ENCODE measurements around the gene GPR176. TPM values are rescaled to one million over a fixed set of nuclear protein-coding genes. Genes with fewer than 3 reads are reported as not detected.

The GPR176 gene
- total RNA-seq, 1 donor from 2014 or later: 5.4 TPM

DNA sequence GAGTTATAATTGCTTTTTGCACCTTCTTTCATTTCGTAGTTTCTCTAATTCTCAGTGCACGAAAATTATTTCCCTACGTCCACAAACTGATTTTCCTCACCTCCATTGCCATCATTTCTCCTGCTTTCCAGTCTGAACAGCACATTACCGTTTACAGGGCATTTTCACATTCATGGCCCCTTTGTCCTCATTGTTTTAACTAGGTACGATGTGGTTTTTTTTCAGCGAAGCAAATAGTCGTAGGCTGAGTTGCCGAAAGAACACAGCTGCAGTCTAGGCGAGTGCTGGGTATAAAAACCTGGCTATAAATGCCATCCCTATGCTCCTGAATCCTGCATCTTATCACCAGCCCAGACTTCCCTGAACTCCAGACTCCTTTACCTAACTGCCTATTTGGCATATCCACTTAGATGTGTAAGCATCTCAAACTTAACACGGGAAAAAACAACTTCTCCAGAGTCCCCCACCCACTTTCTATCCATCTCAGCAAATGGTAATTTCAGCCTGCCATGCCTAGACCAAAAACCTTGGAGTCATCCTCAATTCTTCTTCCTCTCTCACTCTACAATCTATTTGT, 136.7 kb downstream of the GPR176 start:
- DNase-seq (ENCODE audit: low spot score): no peak

DNA sequence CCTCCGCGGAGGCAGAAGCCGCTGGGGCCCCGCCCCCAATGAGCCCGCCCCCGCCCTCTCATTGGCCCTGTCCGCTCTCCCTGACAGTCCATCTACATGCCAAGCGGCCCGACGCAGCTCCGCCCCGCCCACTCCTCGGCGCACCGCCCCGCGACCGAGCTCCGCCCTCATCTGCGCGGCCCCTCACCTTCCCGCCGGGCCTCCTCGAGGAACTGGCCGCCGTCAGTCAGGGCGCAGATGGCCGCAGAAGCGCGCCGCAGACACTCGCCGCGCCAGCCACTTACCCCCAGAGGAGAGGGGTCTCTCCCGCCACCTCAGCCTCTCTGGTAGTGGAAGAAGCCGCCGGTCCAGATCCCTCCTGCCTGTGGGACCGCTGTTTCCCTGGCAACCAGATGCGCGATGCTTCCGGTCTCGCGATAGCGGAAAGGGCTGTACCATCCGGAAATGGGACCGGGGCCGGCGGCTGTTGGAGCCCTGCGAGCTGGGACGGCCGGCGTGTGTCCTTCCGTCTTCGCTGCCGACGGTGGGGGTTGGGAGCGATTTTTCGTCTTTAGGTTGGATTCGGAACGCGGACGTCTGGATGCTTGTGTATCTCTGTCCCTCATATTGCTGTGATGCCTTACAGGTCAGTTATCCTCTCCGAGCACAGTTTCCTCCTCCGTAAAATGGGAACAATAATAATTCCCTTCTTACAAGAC, 137.5 kb downstream of the GPR176 start, which contains the start of gene FSIP1:
FSIP1 (minus strand) TSS at position 401 of the 698 bp plus-strand sequence. CDS start 6,317 bp downstream, outside the sequence.
- peak; percentile 97 for DNase-seq (ENCODE audit: low spot score)

- DNase-seq (ENCODE audit: low spot score): no peak
Measured at GRCh38 chr15:39781967-39782302, 138.1 kb downstream of the GPR176 start.

- DNase-seq (ENCODE audit: low spot score): no peak
Measured at GRCh38 chr15:39781147-39781966, 138.7 kb downstream of the GPR176 start.

- DNase-seq (ENCODE audit: low spot score): no peak
Measured at GRCh38 chr15:39778021-39778420, 142.0 kb downstream of the GPR176 start.

DNA sequence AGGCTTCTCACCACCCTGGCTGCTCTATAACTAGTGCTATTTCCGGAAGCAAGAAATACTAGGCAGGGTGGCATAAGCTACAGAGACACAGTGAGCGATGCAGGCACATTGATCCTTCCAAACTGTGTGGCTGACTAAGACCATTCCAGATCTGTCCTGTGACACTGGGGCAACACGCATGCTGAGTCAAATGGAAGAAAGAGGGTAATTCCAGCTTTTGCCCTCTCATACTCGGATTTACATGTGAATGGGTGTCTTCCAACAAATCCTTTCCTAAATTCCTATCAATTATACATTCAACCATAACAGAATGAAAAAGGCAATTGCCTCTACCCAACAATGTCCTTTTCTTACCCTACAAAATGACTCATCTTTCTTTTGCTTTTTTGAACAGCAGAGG, 142.6 kb downstream of the GPR176 start:
- no peak for DNase-seq (ENCODE audit: low spot score)

- no peak for DNase-seq (ENCODE audit: low spot score)
Measured at GRCh38 chr15:39776068-39776467, 144.0 kb downstream of the GPR176 start.

GRCh38 chr15:39774688-39775267, 145.3 kb downstream of the GPR176 start:
- no peak for DNase-seq (ENCODE audit: low spot score)

GRCh38 chr15:39770748-39771689, 149.0 kb downstream of the GPR176 start:
- no peak for DNase-seq (ENCODE audit: low spot score)

DNA sequence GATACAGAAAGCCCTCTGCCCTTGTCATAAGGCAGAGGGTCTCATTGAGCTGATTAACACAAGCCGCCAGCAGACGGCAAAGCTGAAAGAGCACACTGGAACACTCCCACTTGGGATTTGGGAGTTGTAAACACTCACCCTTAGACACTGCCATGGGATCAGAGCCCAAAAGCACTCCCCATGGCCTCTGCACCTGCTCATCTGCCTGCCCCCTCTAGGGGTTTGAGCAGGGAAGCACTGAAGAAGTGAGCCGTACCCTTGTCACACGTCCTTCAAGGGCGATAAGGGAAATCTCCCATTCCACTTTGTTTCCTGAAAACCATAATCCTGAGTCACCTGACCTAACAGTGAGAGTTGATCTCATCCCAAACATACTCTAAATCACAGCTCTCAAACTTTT, 152.1 kb downstream of the GPR176 start:
- DNase-seq (ENCODE audit: low spot score): no peak

DNA sequence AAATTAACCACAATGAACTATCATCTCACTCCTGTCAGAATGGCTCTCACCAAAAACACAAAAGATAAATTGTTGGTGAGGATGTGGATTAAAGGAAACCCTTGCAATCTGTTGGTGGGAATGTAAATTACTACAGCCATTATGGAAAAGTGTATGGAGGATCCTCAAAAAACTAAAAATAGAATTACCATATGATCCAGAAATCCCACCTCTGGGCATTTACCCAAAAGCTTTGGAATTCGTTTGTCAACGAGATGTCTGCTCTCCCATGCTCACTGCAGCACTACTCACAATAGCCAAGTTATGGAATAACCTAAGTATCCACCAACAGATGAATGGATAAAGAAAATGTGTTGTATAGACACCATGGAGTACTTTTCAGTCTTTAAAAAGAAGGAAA, 159.1 kb downstream of the GPR176 start:
- no peak for DNase-seq (ENCODE audit: low spot score)

DNA sequence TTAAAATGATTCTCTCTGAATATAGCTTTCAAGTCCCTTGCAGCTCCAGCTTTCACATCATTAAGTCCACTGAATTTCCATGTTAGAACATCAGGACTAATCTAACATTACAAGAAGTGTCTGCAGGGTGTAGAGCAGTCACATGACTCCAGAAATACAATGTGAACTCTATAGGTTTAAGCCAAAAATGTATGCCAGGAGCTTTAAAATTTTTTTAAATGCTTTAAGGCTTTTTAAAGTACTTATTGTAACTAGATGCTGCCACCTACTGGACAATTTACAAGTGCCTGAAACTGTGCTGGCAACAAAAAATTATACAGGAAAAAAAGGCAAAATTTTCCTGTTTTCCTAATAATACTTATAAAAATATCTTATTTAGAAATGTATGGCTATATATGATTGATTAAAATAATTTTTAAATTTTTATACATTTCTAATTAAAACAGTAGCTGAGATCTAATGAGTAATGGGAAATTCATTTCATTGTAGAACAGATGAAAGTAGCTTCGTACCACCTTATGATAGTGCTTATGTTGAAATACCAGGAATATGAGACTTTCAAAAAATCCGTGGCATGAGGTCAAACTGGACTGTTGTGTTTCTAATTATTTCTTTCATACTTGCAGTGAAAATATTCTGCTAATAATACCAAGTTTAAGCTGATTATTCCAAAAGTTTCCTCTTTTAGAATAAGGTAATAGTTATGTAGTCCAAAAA, 163.1 kb downstream of the GPR176 start:
- peak; percentile 30 for DNase-seq (ENCODE audit: low spot score)

GRCh38 chr15:39752991-39753390, 167.1 kb downstream of the GPR176 start:
- no peak for DNase-seq (ENCODE audit: low spot score)

GRCh38 chr15:39752246-39752645, 167.8 kb downstream of the GPR176 start:
- DNase-seq (ENCODE audit: low spot score): no peak

Other genes starting within 250 kb of the GPR176 start
- gene FSIP1, start 137.4 kb downstream of the GPR176 start, total RNA-seq: 0.81 TPM
- gene EIF2AK4, start 13.8 kb upstream of the GPR176 start, total RNA-seq: 25.6 TPM
- 186 TPM for gene SRP14, start 118.9 kb upstream of the GPR176 start, total RNA-seq
- 36.2 TPM for gene BMF, start 188.6 kb upstream of the GPR176 start, total RNA-seq
- 1.4 TPM for gene BUB1B, start 240.8 kb upstream of the GPR176 start, total RNA-seq

Data from mucosa of gallbladder (tissue), 1 donor.